CD4-positive, alpha-beta T cell treated with Interleukin-15 for 4 hours (primary cell): ENCODE data around the gene C1orf232.

ENCODE experiments used
- DNase-seq: peaks from one replicate; pipeline ENCODE4 v3.0.0-alpha.2; 2020; ENCODE audit warnings: low spot score

The C1orf232 gene

DNA sequence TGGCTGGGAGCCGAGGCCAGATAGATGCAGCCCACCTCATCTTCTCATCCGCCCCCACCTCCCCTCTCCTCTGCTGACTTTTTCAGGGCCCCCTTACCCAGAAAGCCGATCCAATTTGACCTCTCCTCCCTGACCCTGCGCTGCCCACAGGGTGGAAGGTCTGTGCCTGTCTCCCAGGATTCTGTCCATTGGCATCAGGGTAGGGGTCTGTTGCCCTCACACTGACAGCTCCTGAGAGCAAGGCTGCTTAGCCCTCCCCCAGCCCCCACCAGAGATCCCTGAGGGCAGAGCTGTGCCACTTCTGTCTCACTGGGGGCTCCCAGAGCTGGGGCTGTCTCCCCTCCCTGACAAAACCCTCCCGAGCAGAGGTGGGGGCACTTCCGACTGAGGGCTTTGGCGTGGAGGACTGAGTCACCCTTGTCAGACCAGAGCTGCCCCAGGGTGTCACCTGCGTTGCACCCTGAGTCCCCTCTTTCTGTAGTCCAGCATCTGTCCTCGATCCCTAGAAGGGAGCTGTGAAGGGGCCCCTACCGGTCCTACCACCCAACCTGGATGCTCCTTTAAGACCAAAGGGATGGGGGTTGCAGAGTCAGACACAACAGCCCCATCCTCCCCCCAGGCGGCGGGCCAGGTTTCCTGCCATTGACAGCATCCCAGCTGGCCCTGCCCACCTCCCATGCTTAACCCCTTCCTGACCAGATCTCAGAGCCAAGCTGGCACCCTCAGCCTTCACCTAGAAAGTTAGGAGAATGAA is 12.3 kb downstream of the C1orf232 start:
- DNase-seq = no peak

DNA sequence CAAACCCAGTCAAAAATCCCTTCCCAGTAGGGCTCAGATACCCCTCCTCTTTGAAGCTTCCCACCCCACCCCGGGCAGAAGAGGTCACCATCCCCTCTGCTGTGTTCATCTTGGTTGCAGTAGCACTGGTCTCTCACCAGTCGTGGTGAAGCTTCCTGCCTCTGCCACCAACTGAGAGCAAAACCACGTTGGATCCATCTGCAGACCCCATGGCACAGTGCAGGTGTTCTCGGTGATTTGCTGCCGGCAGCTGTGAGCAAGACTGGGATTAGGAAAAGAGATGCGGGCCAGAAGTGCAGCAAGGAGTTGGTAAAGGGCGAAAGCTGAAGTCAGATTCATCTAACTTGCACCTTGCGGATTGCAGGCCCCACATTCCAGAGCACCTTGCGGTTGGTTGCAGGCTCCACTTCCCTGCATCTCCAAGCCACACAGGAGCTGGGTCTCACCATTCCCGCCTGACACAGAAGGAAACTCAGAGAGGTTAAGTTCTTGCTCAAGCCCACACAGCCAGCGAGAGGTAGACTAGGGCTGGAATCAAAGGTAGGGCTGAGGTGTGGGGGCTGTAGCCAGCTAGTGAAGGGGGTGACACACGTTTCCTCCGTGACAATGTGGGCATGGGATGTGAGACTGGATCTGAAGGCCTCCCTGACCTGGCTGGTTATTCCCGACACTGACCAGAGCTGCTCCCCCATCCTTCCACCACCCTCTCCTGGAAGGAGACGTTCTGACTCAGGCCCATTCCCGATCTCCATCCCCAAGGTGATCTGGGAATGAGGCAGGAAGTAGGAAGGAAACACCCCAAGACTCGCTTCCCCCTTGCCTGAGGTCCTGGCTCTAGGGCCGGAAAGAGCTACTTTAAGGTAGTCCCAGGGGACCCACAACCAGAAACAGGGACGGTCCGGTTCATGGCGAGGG is 13.1 kb downstream of the C1orf232 start:
- no peak for DNase-seq

DNA sequence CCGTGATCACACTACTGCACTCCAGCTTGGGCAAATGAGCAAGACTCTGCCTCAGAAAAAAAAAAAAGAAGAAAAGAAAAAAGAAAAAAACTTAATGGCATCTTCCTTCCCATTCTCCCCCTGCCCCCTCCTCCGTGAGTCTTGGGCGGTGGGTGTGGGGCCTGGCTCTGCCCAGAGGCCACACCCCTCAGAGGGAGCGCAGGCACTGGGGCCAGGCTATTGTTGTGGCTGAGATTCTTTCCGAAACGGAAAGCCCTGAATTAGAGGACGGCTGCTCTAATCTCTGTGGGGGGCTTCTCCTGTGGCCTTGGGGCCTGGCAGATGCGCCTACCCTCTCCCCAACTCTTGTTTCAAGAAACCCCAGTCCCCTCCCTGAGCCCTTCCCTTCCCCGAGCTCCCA is 14.0 kb downstream of the C1orf232 start:
- DNase-seq = no peak

DNA sequence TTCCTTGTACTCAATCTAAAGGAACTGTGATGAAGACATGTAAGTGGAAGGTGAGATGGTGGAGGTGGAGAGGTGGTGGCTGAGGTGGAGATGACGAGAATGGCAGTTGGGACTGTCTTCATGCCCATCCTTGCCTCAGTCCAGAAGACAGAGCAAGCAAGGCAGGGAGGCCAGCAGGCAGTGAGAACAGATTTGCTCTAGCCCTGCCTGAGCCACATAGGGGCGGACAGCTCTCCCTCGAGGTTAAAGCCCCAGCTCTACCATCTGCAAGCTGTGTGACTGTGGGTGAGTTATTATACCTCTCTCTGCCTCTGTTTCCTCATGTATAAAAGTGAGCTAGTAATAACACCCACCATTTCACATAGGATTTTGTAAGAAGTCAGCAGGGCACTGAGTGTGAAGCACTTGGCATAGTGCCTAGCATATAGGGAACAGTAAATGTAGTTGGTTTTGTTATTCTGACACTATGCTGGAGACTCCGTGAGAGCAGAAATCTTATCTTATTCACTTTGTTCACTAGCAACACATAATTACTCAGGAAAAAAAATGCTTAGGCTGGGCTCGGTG is 14.7 kb downstream of the C1orf232 start:
- DNase-seq = no peak

DNA sequence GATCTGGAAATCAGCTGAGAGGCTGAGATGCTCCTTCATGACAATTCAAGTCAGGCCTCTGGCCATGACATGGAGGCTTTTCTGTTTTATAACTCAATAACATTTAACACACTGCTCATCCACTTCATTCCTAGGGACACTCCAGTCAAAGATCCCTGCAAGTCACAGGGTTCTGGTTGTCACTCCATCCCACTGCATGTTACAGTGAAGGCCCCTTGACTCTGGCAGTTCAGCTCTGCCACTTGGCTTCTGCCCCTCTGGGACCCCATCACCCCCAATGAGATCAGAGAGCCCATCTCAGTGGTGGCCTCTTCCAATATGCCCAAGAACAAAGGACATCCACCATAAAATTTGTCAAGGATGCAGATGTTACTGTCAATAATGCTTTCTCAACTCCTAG is 19.9 kb downstream of the C1orf232 start:
- no peak for DNase-seq

DNA sequence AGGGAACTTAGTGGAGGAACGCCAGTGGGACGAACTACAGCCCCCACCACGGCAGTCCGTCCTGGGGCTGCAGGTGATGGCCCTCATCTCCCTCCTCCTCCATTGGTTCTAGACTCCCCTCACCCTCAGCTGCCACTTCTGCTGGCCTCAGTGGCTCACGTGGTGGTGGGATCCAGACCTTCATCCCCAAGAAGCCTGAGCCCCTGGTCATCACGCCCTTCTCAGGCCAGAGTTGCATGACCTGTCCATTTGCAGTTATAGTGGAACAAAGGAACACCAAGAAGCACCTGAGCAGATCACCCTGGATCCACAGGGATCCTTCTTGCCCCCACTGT is 22.8 kb downstream of the C1orf232 start:
- no peak for DNase-seq

DNA sequence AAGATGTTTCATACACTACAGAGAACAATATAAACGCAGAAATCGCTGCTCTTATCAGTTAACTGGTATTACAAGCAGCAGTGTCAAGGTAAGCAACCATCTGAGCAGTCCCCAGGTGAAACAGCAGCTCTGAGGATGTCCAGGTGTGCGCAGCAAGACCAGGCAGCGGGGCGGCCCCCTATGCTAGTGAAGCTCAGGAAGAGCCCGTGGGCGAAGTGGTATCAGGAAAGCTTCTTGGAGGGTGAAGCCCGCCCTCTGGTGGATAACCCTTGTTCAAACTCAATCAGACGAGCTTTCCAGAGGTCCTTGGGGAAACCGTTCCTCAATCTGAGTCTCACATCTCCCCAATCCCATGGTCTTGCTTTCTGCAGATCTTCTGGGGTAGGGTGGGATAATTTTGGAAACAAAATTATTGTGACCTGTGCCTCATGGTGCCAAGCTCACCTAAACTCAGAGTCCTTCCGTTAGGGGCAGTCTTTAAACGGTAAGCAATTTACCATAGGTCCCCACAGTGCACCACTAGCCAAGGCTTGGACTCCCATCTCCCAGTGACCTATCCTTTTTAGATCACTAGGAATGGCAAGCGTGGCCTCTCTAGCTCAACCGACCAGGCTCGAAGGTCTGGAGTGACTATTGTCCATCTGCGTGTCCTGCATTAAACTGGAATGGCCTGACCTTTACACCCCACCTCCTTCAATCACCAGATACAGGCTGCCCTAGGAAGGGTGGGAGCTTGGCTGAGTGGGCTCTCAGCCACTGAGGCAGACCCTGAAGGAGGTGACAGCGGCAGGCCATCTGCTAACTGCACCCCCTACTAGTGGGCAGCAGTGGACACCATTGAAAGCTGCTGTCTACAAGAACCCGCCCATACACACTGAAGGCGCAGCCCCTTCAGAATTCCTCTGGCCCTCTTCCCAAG is 23.5 kb downstream of the C1orf232 start:
- DNase-seq = peak; percentile 76

DNA sequence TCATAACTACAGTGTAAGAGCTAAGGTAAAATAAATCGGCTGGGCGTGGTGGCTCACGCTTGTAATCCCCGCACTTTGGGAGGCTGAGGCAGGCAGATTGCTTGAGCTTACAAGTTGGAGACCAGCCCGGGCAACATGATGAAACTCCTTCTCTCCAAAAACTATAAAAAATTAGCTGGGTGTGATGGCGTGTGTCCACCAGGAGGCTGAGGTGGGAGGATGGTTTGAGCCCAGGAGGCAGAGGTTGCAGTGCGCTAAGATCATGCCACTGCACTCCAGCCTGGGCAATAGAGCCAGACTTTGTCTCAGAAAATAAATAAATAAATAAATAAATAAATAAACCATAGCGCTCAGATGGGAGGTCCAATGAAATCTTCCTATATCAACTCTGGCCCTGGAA is 26.6 kb downstream of the C1orf232 start:
- no peak for DNase-seq

DNA sequence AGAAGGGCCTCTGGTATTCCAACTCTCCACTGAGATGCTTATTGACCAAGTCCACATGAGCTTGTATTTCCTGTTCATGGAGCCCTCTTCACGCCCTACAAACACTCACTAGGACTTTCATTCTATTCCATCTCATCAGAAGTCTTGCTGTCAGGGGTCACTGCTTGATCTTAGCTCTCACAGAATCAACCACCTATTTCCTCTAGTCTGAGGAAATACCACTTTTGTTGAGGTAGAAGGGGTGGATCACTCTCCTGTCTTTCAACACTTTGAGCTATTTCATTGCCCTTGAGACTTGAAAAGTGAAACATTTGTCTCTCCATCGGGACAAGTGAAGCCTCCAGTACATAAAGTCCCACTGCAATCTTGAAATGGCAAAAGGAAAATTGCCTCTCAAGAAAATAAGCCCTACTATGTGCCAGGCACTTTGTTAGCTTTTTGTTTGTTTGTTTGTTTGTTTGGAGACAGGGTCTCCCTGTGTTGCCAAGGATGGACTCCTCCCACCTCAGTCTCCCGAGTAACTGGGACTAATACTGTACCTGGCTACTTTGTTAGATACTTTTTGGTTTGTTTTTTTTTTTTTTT is 29.7 kb downstream of the C1orf232 start:
- DNase-seq = no peak

DNA sequence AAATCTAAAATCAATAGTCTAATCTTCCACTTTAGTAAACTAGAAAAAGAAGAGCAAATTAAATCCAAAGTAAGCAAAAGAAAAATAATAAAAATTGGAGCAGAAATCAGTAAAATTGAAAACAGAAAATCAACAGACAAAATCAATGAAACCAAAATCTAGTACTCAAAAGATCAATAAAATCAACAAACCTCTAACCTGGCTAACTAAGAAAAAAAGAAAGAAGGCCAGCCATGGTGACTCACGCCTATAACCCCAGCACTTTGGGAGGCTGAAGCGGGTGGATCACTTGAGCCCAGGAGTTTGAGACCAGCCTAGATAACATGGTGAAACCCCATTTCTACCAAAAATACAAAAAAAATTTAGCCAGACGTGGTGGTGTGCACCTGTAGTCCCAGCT is 34.3 kb downstream of the C1orf232 start:
- no peak for DNase-seq

DNA sequence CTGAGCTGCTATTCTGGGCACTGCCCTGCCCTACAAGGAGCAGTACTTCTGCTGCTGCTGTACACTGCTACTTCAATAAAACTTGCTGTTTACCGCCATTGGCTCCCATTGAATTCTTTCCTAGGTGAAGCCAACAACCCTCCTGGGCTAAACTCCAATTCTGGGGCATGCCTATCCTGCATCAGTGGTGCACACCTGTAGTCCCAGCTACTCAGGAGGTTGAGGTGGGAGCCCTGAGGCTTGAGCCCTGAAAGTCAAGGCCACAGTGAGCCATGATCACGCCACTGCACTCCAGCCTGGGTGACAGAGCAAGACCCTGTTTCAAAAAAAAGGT is 36.0 kb downstream of the C1orf232 start:
- no peak for DNase-seq

DNA sequence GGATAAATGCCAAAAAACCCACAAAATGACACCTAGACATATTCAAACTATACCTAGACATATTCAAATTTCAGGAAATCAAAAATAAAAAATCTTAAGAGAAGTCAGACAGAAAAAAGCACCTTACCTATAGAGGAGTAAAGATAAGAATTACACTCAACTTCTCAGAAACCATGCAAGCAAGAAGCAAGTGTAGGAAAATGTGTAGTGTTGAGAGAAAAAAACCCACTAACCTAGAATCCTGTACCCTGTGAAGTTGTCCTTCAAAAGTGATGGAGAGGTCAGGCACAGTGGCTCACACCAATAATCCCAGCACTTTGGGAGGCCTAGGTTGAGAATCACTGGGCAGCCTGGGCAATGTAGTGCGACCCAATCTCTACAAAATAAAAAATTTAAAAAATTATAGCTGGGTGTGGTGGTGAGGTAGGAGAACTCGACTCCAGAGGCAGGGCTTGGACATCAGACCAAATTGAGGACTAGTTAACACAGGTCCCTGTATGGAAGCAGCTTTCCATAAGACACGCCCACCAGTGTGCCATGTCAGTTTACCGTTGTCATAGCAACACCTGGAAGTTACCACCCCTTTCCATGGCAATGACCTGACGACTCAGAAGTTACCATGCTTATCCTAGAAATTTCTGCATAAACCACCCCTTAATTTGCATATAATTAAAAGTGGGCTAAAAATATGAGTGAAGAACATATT is 36.5 kb downstream of the C1orf232 start:
- no peak for DNase-seq

DNA sequence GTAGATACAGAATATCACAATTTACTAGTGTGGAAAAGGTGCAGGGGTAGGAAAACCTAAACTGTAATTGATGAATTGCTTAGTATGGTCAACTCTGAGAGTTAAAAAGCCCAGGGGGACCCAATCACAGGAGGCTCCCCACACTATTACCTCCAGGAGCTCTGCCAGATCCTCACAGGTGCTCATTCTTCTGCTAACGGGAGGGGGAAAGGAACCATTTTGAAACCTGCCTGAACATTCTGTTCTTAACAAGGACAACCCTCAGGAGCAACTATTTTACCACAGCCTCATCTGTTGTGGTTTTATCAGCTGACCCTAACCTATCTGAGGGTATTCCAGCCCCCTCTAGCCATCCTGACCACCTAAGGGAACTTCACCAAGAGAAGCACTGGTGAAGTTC is 38.1 kb downstream of the C1orf232 start:
- no peak for DNase-seq

DNA sequence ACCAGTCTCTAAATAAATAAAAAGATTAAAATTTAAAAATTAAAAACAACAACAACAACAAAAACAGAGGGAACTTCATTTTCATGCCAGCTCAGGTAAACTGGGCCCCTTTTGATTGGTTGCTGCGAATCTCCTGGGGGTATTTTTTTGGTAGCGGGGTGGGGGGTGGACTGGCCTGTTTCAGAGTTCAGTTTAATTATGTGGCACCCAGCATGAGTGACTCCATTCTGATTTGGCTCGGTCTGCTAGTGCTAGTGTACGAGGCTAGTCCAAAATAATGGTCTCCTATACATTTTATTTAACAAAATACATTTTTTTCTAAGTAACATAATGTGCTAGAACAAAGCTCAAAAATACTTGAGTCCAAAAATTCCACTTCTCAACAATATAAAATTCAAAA is 39.0 kb downstream of the C1orf232 start:
- no peak for DNase-seq

DNA sequence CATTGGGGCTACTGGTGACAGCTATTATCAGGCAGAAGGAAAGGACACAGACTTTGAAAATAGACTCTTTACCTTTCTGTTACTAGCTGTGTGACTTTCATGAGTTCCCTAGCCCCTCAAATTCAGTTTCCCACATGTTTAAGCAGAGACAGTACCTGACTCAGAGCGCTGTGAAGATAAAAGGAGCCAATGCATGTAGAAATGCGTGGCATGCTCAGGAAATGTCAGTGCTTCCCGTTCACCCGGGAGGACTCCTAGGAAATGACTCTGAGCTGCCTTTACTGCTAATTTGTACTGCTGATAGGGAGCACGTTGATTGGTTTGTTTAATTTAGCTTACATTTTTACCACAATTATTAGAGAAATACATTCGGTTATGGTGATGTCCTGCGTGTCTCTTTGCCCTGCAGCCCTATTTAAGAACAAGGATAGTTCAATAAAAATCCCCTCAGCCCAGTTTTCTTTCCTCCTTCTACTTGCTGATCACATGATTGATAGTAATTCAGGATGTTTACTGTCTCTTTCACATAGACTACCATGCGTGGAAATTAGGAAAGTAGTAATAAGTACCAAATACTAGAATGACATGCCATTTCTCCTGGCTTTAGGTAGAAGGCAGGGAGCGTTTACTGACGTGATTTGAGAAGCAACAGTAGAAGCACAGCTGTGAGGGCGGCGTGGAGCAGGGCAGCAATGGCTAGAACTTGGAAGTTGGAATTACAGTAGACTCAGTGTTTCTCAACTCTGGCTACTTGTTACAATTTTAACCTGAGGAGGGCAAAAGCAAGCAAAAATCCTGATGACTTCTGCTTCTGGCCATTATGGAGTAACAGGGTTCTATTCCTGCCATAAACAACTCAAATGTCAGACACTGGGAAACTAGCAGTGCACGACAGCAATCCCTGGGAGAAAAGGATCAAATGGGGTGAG is 41.3 kb downstream of the C1orf232 start:
- DNase-seq = no peak

DNA sequence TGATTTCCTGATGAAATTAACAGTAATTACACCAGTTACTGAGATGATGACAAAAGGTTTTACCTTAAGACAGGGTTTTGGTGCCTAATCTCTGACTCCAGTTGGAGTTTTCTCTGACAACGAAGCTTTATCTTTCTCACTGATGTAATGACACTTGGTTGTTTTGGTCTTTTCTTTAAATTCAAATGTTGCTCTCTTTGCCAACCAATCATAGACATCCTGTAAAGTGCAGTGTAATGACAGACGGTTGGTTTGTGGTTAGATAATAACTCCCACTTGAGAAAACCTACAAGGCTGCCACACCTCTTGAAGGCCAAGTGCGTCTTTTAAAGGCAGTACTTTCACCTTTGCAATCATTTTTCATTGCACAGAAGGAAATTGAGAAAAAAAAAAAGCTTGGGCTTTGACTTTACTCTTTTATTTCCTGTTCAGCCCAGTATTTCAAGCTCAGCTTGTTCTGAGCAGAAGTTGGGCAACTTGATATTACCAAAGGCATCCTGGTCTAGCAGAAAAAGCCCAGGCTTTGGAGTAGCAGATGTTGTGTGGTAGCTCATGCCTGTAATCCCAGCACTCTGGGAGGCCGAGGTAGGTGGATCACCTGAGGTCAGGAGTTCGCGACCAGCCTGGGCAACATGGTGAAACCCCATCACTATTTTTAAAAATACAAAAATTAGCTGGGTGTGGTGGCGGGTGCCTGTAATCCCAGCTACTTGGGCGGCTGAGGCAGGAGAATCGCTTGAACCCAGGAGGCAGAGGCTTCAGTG is 42.3 kb downstream of the C1orf232 start:
- peak; percentile 86 for DNase-seq

DNA sequence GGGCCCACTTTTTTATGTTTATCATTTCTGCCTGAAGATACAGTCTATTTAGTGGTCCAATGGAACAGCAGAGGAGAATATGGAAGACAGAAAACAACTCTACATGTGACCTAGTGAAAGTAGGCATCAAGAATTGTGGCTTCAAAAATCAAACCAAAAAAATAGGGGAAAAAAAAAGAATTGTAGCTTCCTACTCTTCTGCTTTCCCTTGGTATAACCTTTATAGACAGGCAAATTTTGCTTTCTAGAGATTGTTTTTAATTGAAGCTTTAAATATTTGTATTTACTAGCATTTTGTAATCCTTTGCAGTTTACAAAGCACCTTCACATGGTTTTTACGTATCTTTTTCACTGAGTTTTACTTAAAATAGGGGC is 42.8 kb downstream of the C1orf232 start:
- DNase-seq = no peak

DNA sequence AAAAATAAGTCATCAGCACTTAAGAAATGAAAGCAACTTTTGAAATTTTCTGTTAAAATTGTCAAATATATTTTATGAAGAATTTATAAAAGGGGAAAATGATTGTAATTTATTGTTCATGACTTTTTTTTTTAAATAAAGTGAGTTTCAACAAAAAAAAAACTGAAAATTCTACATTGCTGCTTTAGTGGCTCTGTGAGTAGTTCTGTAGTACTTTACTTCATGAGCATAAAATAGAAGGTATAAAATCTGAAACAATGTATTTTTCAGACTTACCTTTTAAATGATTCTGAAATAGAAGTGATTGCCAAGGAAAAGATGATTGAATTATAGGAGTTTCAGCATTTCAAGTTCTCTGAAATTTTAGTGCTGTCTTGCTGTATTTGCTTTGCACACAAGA is 43.4 kb downstream of the C1orf232 start:
- no peak for DNase-seq
